Karpas-422 (cell line): Measurements from ENCODE around the gene PAIP1. TPM values are rescaled to one million over a fixed set of nuclear protein-coding genes. Genes with fewer than 3 reads are reported as not detected.
"Not testable (repeated sequence)": the region's sequence is repeated elsewhere in the genome, so short reads cannot be mapped to it uniquely, and the experiment has no call there.

Experiments
- DNase-seq: peaks from one replicate; pipeline ENCODE4 v3.0.0-alpha.2; 2015
- H2AFZ ChIP-seq: fragments of 200-600 bp; sonication (generic); 2 replicates; pipeline ENCODE4 v1.6.1; 2014; ENCODE audit warnings: antibody characterized with exemption, low read length, mixed read lengths
- H3K27ac ChIP-seq: fragments of 200-600 bp; sonication (generic); 2 replicates; pipeline ENCODE4 v1.5.1; 2014; ENCODE audit warnings: mild to moderate bottlenecking, low read length, moderate library complexity
- H3K27me3 ChIP-seq: fragments of 200-600 bp; sonication (generic); 2 replicates; pipeline ENCODE4 v1.6.1; 2014; ENCODE audit warnings: low read length, mixed read lengths
- H3K36me3 ChIP-seq: fragments of 200-600 bp; sonication (generic); 2 replicates; pipeline ENCODE4 v1.6.1; 2014; ENCODE audit warnings: low read length, mixed read lengths; ENCODE audit not compliant: insufficient read depth
- H3K4me1 ChIP-seq: fragments of 200-600 bp; sonication (generic); 2 replicates; pipeline ENCODE4 v1.6.1; 2014; ENCODE audit warnings: mild to moderate bottlenecking, low read length, mixed read lengths
- H3K4me2 ChIP-seq: fragments of 200-600 bp; sonication (generic); 2 replicates; pipeline ENCODE4 v1.6.1; 2014; ENCODE audit warnings: low read length, low read depth, mild to moderate bottlenecking; ENCODE audit not compliant: poor library complexity, severe bottlenecking
- H3K4me3 ChIP-seq: fragments of 200-600 bp; sonication (generic); 2 replicates; pipeline ENCODE4 v1.5.1; 2014; ENCODE audit warnings: mild to moderate bottlenecking, antibody characterized with exemption, low read length, mixed read lengths
- H3K79me2 ChIP-seq: fragments of 200-600 bp; sonication (generic); 2 replicates; pipeline ENCODE4 v1.6.1; 2014; ENCODE audit warnings: mild to moderate bottlenecking, low read length, mixed read lengths
- H3K9ac ChIP-seq: fragments of 200-600 bp; sonication (generic); 2 replicates; pipeline ENCODE4 v1.6.0; 2014; ENCODE audit warnings: low read length
- H3K9me2 ChIP-seq: fragments of 200-600 bp; sonication (generic), shearing (Covaris generic); replicated peaks from 2 replicates; pipeline ENCODE4 v1.6.0; 2014; ENCODE audit warnings: mild to moderate bottlenecking, low read length, moderate library complexity; ENCODE audit not compliant: insufficient read depth
- H3K9me3 ChIP-seq: fragments of 300-700, 200-600 bp; sonication (generic); 2 replicates; pipeline ENCODE4 v1.6.1; 2014; ENCODE audit warnings: low read length, mixed read lengths
- H4K20me1 ChIP-seq: fragments of 200-600 bp; sonication (generic); 2 replicates; pipeline ENCODE4 v1.6.1; 2014; ENCODE audit warnings: mild to moderate bottlenecking, antibody characterized with exemption, low read length, low read depth; ENCODE audit not compliant: insufficient read depth
- total RNA-seq: library from RNA; depleted of rRNA; stranded (reverse); fragments of >200 nt; shearing (Covaris generic); gene quantifications from 2 replicates; pipeline ENCODE4 v1.2.3, GENCODE V29; 2014; ENCODE audit warnings: low replicate concordance

Gene PAIP1
- total RNA-seq, 1 experiment from 2014 or later, result 128 TPM

GRCh38 chr5:43580402-43581210 is 23.7 kb upstream of the PAIP1 start:
- H4K20me1 ChIP-seq, H3K9me2 ChIP-seq: not testable (repeated sequence)
- peaks cover 17% of the 10 kb centered on the region for H3K79me2 ChIP-seq

GRCh38 chr5:43573058-43573457 is 16.2 kb upstream of the PAIP1 start:
- Histone ChIP-seq H3K9me3 (no peaks in the 10 kb centered on the region), H3K4me1 (peaks cover 11% of the 10 kb centered on the region), H3K27ac (no peak overlapping the region; the same call in 1 of the 2 replicates), H3K4me3 (no peak overlapping the region), H3K79me2 (peaks cover 9% of the 10 kb centered on the region), H3K4me2 (no peak overlapping the region), H4K20me1 (no peaks in the 10 kb centered on the region), H3K9ac (no peak overlapping the region), H3K36me3 (peaks cover 30% of the 10 kb centered on the region), H3K9me2 (no peaks in the 10 kb centered on the region), H3K27me3 (no peaks in the 10 kb centered on the region), H2AFZ (no peak overlapping the region)
- no peak for DNase-seq

More at GRCh38 chr5:43580402-43581210, 23.7 kb upstream of the PAIP1 start:
- H3K9ac ChIP-seq, H3K4me2 ChIP-seq, H3K9me3 ChIP-seq, H3K27ac ChIP-seq, H3K4me3 ChIP-seq, H2AFZ ChIP-seq, H3K4me1 ChIP-seq, H3K27me3 ChIP-seq, DNase-seq: not testable (repeated sequence)
- peaks cover 21% of the 10 kb centered on the region for H3K36me3 ChIP-seq

- Histone ChIP-seq H3K4me3 (no peak overlapping the region), H3K9me3 (no peaks in the 10 kb centered on the region), H4K20me1 (no peaks in the 10 kb centered on the region), H3K36me3 (peaks cover 30% of the 10 kb centered on the region), H2AFZ (no peak overlapping the region), H3K4me1 (peaks cover 11% of the 10 kb centered on the region), H3K27me3 (no peaks in the 10 kb centered on the region), H3K9ac (no peak overlapping the region), H3K79me2 (peaks cover 9% of the 10 kb centered on the region), H3K4me2 (no peak overlapping the region), H3K9me2 (no peaks in the 10 kb centered on the region), H3K27ac (no peak overlapping the region)
- DNase-seq, result no peak
Observed at GRCh38 chr5:43572357-43572756, 15.5 kb upstream of the PAIP1 start.

GRCh38 chr5:43571237-43571636 is 14.4 kb upstream of the PAIP1 start:
- DNase-seq, result no peak
- H3K9ac ChIP-seq, result no peak overlapping the region
- H3K36me3 ChIP-seq, result peaks cover 20% of the 10 kb centered on the region
- H3K27me3 ChIP-seq, result no peaks in the 10 kb centered on the region
- H3K9me2 ChIP-seq, result no peaks in the 10 kb centered on the region
- no peak overlapping the region for H3K4me3 ChIP-seq
- H3K4me2 ChIP-seq, result no peak overlapping the region
- H3K27ac ChIP-seq, result no peak overlapping the region
- H2AFZ ChIP-seq, result no peak overlapping the region
- peaks cover 6% of the 10 kb centered on the region for H3K4me1 ChIP-seq
- no peaks in the 10 kb centered on the region for H4K20me1 ChIP-seq
- no peaks in the 10 kb centered on the region for H3K9me3 ChIP-seq
- H3K79me2 ChIP-seq, result 0 out of 2 replicates have a peak, but pooled peaks cover 2% of the 10 kb centered on the region

- H3K36me3 ChIP-seq, result peaks cover 15% of the 10 kb centered on the region
- H3K4me3 ChIP-seq, result no peak overlapping the region
- H3K9me3 ChIP-seq, result no peaks in the 10 kb centered on the region
- no peak overlapping the region for H3K27ac ChIP-seq
- H3K4me2 ChIP-seq, result no peak overlapping the region
- no peak for DNase-seq
- no peaks in the 10 kb centered on the region for H3K79me2 ChIP-seq
- H3K9me2 ChIP-seq, result no peaks in the 10 kb centered on the region
- peaks cover 6% of the 10 kb centered on the region for H3K4me1 ChIP-seq
- H2AFZ ChIP-seq, result no peak overlapping the region
- H4K20me1 ChIP-seq, result no peaks in the 10 kb centered on the region
- H3K9ac ChIP-seq, result no peak overlapping the region
- H3K27me3 ChIP-seq, result no peaks in the 10 kb centered on the region
Observed at GRCh38 chr5:43570450-43571158, 13.7 kb upstream of the PAIP1 start.

GRCh38 chr5:43569236-43569746 is 12.4 kb upstream of the PAIP1 start:
- no peaks in the 10 kb centered on the region for H3K9me3 ChIP-seq
- H3K79me2 ChIP-seq, result no peaks in the 10 kb centered on the region
- no peak overlapping the region for H3K27ac ChIP-seq
- H4K20me1 ChIP-seq, result no peaks in the 10 kb centered on the region
- no peaks in the 10 kb centered on the region for H3K9me2 ChIP-seq
- no peaks in the 10 kb centered on the region for H3K27me3 ChIP-seq
- H3K4me1 ChIP-seq, result peaks cover 6% of the 10 kb centered on the region
- no peak for DNase-seq
- no peak overlapping the region for H3K4me2 ChIP-seq
- no peak overlapping the region for H3K9ac ChIP-seq
- H3K4me3 ChIP-seq, result no peak overlapping the region
- peaks cover 8% of the 10 kb centered on the region; the same call in 1 of the 2 replicates for H3K36me3 ChIP-seq
- H2AFZ ChIP-seq, result no peak overlapping the region

GRCh38 chr5:43567967-43568366 is 11.1 kb upstream of the PAIP1 start:
- Histone ChIP-seq H3K9ac (no peak overlapping the region), H3K9me3 (no peaks in the 10 kb centered on the region), H3K79me2 (no peaks in the 10 kb centered on the region), H3K27ac (no peak overlapping the region), H3K4me1 (peaks cover 6% of the 10 kb centered on the region), H4K20me1 (no peaks in the 10 kb centered on the region), H3K4me2 (no peak overlapping the region), H3K36me3 (peaks cover 8% of the 10 kb centered on the region; the same call in 1 of the 2 replicates), H3K4me3 (no peak overlapping the region), H2AFZ (no peak overlapping the region), H3K9me2 (no peaks in the 10 kb centered on the region), H3K27me3 (no peaks in the 10 kb centered on the region)
- no peak for DNase-seq

- no peaks in the 10 kb centered on the region for H3K27me3 ChIP-seq
- H3K4me2 ChIP-seq, result no peak overlapping the region
- no peaks in the 10 kb centered on the region for H3K9me2 ChIP-seq
- H3K9ac ChIP-seq, result no peak overlapping the region
- no peak for DNase-seq
- no peaks in the 10 kb centered on the region for H3K9me3 ChIP-seq
- no peak overlapping the region for H3K27ac ChIP-seq
- H3K4me1 ChIP-seq, result peaks cover 17% of the 10 kb centered on the region
- H4K20me1 ChIP-seq, result no peaks in the 10 kb centered on the region
- H3K79me2 ChIP-seq, result no peaks in the 10 kb centered on the region
- no peak overlapping the region for H3K4me3 ChIP-seq
- no peaks in the 10 kb centered on the region for H3K36me3 ChIP-seq
- no peak overlapping the region for H2AFZ ChIP-seq
Observed at GRCh38 chr5:43565043-43565442, 8.2 kb upstream of the PAIP1 start.
